HG03175 (cell line): ENCODE measurements around the gene NLGN1.

Experiments used
- ATAC-seq: cut with Tn5 transposase; IDR thresholded peaks from one replicate; pipeline ENCODE4 v1.9.1; 2021; ENCODE audit warnings: mild to moderate bottlenecking, moderate library complexity; ENCODE audit not compliant: unreplicated experiment

The NLGN1 gene

DNA sequence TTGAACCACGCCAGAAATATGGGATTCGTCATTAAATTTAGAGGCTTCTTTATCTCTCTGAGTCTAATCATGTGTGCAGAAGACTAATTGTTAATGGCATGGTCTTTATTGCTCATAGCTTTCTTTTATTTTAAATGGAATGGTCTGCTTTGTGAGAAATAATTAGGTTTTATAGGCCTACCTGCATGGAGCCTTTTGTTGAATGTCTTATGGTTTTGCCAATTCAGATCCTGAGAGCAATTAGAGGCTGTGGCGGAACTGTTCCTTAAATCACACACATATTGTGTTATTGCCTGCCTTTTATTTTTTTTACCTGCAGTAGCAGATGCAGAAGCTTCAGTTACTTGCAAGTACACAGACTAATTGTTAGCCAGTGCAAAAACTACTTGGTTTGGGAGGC, 306.2 kb downstream of the NLGN1 start:
- ATAC-seq: no peak

DNA sequence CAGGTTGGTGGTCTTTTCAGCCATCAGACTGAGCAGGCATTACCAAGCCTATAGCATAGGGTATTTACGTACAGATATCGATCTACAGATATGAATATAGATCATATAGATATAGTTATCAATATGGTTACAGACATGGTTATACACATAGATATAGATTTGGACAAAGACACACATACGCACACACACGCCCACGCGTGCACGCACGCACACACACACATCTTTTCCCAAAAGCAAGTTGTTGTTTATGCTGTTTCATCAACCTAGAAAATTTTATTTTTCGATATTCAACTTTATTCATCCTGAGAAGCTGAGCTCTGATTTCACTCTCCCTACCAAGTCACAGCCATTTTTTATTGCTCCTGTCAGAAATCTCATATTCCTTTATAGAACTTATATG, 309.1 kb downstream of the NLGN1 start:
- no peak for ATAC-seq

DNA sequence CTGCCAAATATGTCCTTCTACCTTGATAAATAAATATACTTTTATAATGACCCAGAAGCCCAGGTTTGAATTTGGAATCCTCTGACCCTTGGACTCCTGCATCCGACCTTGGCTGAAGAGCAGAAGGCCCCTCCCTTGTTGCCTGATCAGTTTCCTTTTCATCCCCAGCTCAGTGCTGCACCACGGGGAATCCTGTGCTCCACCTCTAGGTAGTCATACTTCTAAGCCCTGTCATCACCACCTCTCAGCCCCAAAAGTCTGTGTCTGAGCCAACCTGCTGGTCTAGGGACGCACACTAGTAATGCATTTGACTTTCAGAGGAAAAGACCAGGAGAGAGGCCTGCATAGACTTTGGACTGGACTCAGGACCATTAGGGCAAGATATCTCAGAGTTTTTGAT, 310.6 kb downstream of the NLGN1 start:
- no peak for ATAC-seq

GRCh38 chr3:173709026-173709425, 311.5 kb downstream of the NLGN1 start:
- no peak for ATAC-seq

- ATAC-seq: no peak
Measured at GRCh38 chr3:173711619-173712018, 314.1 kb downstream of the NLGN1 start.

DNA sequence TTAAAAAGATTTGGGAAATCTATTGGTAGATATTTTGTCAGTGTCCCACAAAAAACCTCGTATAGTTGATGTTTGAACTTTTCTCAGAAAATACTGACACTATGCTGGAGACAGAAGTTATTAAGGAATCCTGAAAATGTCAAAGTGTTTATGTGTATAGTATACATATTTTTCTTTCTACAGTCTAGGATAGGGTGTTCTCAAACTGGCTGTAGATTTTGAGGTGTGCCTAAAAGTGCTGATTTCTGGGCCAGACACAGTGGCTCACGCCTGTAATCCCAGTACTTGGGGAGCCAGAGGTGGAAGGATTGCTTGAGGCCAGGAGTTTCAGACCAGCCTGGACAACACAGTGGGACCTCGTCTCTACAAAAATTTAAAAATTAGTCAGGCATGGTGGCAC, 322.0 kb downstream of the NLGN1 start:
- ATAC-seq: no peak

- no peak for ATAC-seq
Measured at GRCh38 chr3:173725507-173725906, 328.0 kb downstream of the NLGN1 start.

DNA sequence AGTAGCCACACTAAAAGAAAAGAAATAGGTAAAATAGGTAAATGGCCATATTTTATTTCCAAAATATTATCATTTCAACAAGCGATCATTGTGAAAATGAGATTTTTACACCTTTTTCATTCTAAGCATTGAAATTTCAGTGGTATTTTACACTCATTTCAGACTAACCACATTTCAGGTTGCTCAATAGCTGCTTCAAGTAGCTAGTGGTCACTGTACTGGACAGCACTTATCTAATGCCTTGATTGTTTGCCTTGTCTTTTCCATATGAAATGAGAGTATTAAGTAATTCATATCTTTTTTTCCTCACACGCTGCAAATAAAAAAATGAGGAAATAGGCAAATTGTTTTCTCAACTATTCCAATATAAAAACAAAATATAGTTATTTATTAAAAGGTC, 332.8 kb downstream of the NLGN1 start:
- ATAC-seq: no peak

DNA sequence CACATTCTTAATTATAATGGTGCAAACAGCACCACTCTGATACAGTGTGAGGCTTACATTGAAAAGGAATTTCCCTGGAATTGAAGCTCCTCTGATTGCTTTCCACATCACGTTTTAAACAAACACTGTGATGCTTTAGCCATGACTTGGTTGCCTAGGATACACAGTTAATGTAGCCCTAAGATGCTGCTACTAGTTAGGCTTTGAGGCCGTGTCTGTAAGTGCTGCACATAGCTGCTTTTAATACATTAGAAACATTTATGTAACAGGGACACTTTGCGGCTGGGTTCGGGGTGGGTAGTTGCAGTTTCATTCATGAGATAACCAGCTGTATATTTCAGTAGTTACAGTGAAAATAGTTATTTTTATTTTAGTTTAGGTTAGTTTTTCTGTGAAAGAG, 334.7 kb downstream of the NLGN1 start:
- no peak for ATAC-seq

GRCh38 chr3:173733029-173733652, 335.6 kb downstream of the NLGN1 start:
- ATAC-seq: no peak

DNA sequence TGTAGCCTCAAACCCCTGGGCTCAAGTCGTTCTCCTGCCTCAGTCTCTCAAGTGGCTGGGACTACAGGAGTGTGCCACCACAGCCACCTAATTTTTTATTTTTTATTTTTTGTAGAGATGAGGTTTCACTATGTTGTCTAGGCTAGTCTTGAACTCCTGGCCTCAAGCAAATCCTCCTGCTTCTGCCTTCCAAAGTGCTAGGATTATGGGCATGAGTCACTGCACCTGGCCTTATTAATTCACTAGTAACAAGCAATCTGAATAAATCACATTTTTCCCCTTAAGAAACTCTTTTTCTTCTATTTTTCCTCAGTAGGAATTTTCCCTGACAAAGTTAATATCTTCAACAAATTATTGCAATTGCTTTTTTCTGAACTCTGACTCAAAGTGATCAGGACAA, 336.9 kb downstream of the NLGN1 start:
- ATAC-seq: no peak

GRCh38 chr3:173734895-173735294, 337.4 kb downstream of the NLGN1 start:
- ATAC-seq: no peak

DNA sequence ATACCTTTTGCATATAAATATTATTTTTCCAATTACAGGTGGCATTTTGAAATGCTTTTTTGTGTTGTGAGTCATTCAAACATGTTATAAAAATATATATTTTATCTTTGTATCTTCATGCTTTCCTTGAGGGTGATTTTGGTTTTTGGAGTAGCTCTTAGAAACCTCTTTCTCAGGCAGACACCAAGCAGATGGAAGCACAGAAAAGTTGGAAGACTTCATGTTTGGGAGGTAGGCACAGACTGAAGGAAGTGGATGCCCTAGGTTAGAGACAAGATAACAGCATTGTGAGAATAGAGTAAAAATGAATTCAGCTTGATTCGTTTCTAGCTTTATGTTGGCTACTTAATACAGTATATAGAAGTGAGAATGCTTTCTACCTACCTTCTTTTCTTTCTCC, 338.3 kb downstream of the NLGN1 start:
- ATAC-seq: no peak

DNA sequence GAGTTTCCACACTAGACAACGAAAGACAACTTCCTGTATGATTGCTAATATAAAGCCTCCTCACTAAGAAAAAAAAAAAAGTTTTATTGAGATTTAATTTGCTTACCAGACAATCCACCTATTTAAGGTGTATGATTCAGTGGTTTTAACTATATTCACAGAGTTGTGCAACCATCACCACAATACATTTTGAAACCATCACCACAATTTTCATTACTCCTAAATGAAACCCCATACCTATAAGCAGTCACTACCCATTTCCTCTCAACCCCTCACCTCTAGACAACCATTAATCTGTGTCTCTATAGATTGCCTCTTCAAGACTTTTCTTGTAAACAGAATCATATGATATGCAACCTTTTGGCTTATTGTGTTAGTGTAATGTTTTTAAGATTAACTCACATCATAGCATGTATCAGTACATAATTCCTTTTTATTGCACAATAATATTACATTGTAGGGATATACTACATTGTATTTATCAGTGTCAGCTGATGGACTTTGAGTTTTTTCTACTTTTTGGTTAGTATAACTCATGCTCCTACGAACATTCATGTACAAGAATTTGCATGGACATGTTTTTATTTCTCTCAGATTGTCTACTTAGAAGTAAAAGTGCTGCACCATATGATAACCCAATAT, 339.7 kb downstream of the NLGN1 start:
- no peak for ATAC-seq

DNA sequence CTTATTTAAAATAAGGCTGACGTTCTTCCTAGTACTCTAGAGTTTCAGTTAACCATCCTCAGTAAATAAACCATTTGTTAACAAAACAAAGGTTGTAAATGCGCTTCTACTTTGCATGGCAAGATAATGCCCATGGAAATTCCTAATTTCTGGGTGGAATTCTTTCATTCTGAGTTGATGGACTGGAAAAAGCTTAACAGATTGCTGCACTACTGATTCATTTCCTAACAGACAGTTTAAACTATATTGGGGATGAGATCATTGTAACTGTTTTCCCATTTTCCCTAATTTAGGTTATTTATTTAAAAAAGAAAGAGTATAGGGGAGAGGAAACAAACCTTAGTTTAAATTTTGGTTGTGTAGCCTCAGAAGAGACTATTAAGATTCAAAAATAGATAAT, 342.2 kb downstream of the NLGN1 start:
- ATAC-seq: no peak

GRCh38 chr3:173742491-173742890, 344.9 kb downstream of the NLGN1 start:
- ATAC-seq: no peak

DNA sequence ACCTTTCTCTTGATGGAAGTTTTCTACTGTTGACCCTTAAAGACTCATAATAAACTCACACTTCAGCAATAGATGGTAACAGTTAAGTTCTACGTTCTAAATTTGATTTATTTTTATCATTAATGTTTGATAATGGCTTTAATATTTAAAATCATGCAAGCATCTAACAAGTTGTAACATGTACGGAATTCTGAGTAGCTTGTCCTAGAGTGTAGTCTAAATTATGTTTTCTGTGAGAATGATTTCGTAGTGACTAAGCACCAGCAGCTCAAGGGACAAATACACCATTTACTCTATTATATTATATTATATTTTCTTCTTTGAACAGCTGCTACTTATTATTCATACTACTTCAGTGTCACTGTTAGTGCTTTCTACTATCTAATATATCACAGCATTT, 345.6 kb downstream of the NLGN1 start:
- no peak for ATAC-seq

GRCh38 chr3:173743516-173743915, 346.0 kb downstream of the NLGN1 start:
- no peak for ATAC-seq

DNA sequence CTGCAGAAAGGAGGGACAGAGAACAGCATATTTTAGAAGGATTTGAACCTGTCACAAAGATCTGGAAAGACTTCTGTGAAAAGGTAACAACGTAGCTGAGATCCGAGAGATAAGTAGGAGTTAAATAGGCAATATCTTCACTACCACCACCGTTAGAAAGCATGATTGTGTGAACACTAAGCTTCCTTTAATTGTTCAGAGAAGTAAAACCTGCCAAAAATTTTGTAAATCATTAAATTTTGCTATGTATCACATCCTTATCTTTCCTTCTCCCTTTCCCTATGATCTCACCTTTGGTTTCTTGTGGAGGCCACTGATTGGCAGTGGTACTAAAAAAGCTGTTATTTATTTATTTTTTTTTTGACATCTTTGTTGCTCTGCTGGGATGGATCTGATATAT, 346.9 kb downstream of the NLGN1 start:
- no peak for ATAC-seq

DNA sequence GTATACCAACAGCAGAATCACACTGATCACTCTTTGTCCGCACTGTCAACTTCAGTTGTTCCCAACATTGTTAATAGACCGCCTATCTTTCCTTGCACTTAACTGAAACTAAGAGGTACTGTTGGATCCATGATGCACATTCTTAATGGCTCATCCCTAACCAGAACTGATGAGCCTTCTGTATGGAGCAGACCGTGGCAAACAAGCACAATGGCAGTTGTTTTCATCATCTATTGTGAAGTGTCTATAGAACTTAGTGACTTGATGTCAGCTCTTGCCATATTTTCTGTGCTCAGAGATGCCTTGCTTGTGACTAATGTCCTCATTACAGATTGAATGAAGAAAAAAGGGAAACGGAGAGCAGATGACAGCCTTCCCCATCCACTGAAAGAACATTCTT, 347.4 kb downstream of the NLGN1 start:
- no peak for ATAC-seq

- ATAC-seq: no peak
Measured at GRCh38 chr3:173745952-173746682, 348.6 kb downstream of the NLGN1 start.

GRCh38 chr3:173747427-173747826, 349.9 kb downstream of the NLGN1 start:
- no peak for ATAC-seq
